WTC11 (cell line): ENCODE data around the gene BACE2. TPM values are rescaled to one million over a fixed set of nuclear protein-coding genes. Genes with fewer than 3 reads are reported as not detected.

Source experiments
- ATAC-seq: fragments of 200-7000 bp; cut with Tn5 transposase; 2 replicates; pipeline ENCODE4 v1.10.0; 2021; ENCODE audit warnings: mild to moderate bottlenecking, moderate library complexity
- CTCF ChIA-PET: fragments of 300-600 bp; sonication (Branson Sonifier 250); formaldehyde crosslinking; loops from one replicate; lab custom pipeline; 2021; ENCODE audit warnings: antibody characterized with exemption; lab: Charles Lee
- POLR2A ChIA-PET: fragments of 350-600 bp; sonication (Branson Sonifier 250); formaldehyde crosslinking; loops from one replicate; lab custom pipeline; 2021; ENCODE audit warnings: antibody characterized with exemption; lab: Charles Lee
- DNase-seq: peaks from one replicate; pipeline ENCODE4 v3.0.0; 2021; ENCODE audit warnings: low spot score
- H3K27ac Mint-ChIP-seq: 2 replicates; pipeline ENCODE4 v1.8.0; 2021; ENCODE audit warnings: mixed read lengths
- H3K27me3 Mint-ChIP-seq: 2 replicates; pipeline ENCODE4 v1.8.0; 2021; ENCODE audit warnings: low read depth, mild to moderate bottlenecking, moderate library complexity, mixed read lengths
- H3K36me3 Mint-ChIP-seq: 2 replicates; pipeline ENCODE4 v1.8.0; 2021; ENCODE audit warnings: mixed read lengths
- H3K4me1 Mint-ChIP-seq: 2 replicates; pipeline ENCODE4 v1.8.0; 2022; ENCODE audit warnings: mixed read lengths
- H3K4me3 Mint-ChIP-seq: 2 replicates; pipeline ENCODE4 v1.8.0; 2021; ENCODE audit warnings: mild to moderate bottlenecking, moderate library complexity, mixed read lengths
- H3K9me3 Mint-ChIP-seq: 2 replicates; pipeline ENCODE4 v1.8.0; 2021; ENCODE audit warnings: mixed read lengths
- ATF2 ChIP-seq: sonication (generic); formaldehyde crosslinking; IDR thresholded peaks from 2 replicates; pipeline ENCODE4 v1.8.1; 2022; ENCODE audit warnings: low read depth, missing genetic modification reagents, borderline replicate concordance
- FOXP4 ChIP-seq: sonication (generic); formaldehyde crosslinking; IDR thresholded peaks from 2 replicates; pipeline ENCODE4 v1.8.0; 2022; ENCODE audit warnings: mild to moderate bottlenecking, missing genetic modification reagents
- HMGA2 ChIP-seq: fragments of 250-450 bp; sonication (Bioruptor Pico); IDR thresholded peaks from 2 replicates; pipeline ENCODE4 v1.4.0; 2021; ENCODE audit warnings: mild to moderate bottlenecking, moderate library complexity
- IRF1 ChIP-seq: sonication (generic); formaldehyde crosslinking; IDR thresholded peaks from 2 replicates; pipeline ENCODE4 v1.8.0; 2023; ENCODE audit warnings: missing genetic modification reagents
- JUN ChIP-seq: sonication (generic); formaldehyde crosslinking; IDR thresholded peaks from 2 replicates; pipeline ENCODE4 v1.8.0; 2023; ENCODE audit warnings: mild to moderate bottlenecking, missing genetic modification reagents
- MYBL2 ChIP-seq: sonication (generic); formaldehyde crosslinking; IDR thresholded peaks from 2 replicates; pipeline ENCODE4 v1.8.1; 2023; ENCODE audit warnings: mild to moderate bottlenecking, moderate library complexity, missing genetic modification reagents
- NFE2L1 ChIP-seq: sonication (generic); formaldehyde crosslinking; IDR thresholded peaks from 2 replicates; pipeline ENCODE4 v1.8.1; 2023; ENCODE audit warnings: missing genetic modification reagents
- NR2C2 ChIP-seq: sonication (generic); formaldehyde crosslinking; IDR thresholded peaks from 2 replicates; pipeline ENCODE4 v1.8.0; 2022; ENCODE audit warnings: mild to moderate bottlenecking, missing genetic modification reagents
- OVOL2 ChIP-seq: fragments of 250-450 bp; sonication (Bioruptor Pico); IDR thresholded peaks from 2 replicates; pipeline ENCODE4 v1.9.0; 2021; ENCODE audit warnings: mild to moderate bottlenecking, borderline replicate concordance
- PRDM15 ChIP-seq: sonication (generic); formaldehyde crosslinking; IDR thresholded peaks from 2 replicates; pipeline ENCODE4 v1.8.0; 2022; ENCODE audit warnings: missing genetic modification reagents
- PREB ChIP-seq: sonication (generic); formaldehyde crosslinking; IDR thresholded peaks from 2 replicates; pipeline ENCODE4 v1.8.1; 2022; ENCODE audit warnings: mild to moderate bottlenecking, missing genetic modification reagents, moderate library complexity, borderline replicate concordance
- SP1 ChIP-seq: sonication (generic); formaldehyde crosslinking; conservative IDR thresholded peaks from 2 replicates; pipeline ENCODE4 v1.8.1; 2022; ENCODE audit warnings: missing genetic modification reagents
- TCF7 ChIP-seq: sonication (generic); formaldehyde crosslinking; IDR thresholded peaks from 2 replicates; pipeline ENCODE4 v1.8.0; 2022; ENCODE audit warnings: mild to moderate bottlenecking, low read depth, missing genetic modification reagents, moderate library complexity
- TP53 ChIP-seq: sonication (generic); formaldehyde crosslinking; IDR thresholded peaks from 2 replicates; pipeline ENCODE4 v1.8.1; 2023; ENCODE audit warnings: mild to moderate bottlenecking, missing genetic modification reagents
- USF1 ChIP-seq: sonication (generic); formaldehyde crosslinking; IDR thresholded peaks from 2 replicates; pipeline ENCODE4 v1.8.0; 2022; ENCODE audit warnings: mild to moderate bottlenecking, missing genetic modification reagents
- ZNF281 ChIP-seq: sonication (generic); formaldehyde crosslinking; IDR thresholded peaks from 2 replicates; pipeline ENCODE4 v1.8.0; 2023; ENCODE audit warnings: mild to moderate bottlenecking, missing genetic modification reagents
- ZNF512 ChIP-seq: sonication (generic); formaldehyde crosslinking; IDR thresholded peaks from 2 replicates; pipeline ENCODE4 v1.8.1; 2022; ENCODE audit warnings: missing genetic modification reagents, borderline replicate concordance
- ZNF532 ChIP-seq: fragments of 250-450 bp; sonication (Bioruptor Pico); IDR thresholded peaks from 2 replicates; pipeline ENCODE4 v1.9.0; 2021; ENCODE audit warnings: mild to moderate bottlenecking, borderline replicate concordance
- total RNA-seq: library from RNA; stranded (reverse); gene quantifications from 3 replicates; pipeline ENCODE4 v1.2.3, GENCODE V29; 2021

Gene BACE2
- total RNA-seq, 1 experiment from 2014 or later = 9.8 TPM

GRCh38 chr21:41164981-41165655 is 2.8 kb upstream of the BACE2 start:
- Mint-ChIP-seq H3K27me3 (peaks cover 54% of the 10 kb centered on the region), H3K4me1 (peaks cover 13% of the 10 kb centered on the region), H3K9me3 (no peaks in the 10 kb centered on the region), H3K4me3 (no peak overlapping the region), H3K36me3 (no peaks in the 10 kb centered on the region), H3K27ac (no peak overlapping the region)
- DNase-seq (no peak), ATAC-seq (no peak)
- no peak for TF ChIP-seq USF1 (CRISPR knock-in tag)
- no peak for TF ChIP-seq ZNF281
- no peak for TF ChIP-seq JUN (CRISPR knock-in tag)
- no peak for TF ChIP-seq NR2C2 (CRISPR knock-in tag)
- TF ChIP-seq PREB (CRISPR knock-in tag) = no peak
- no peak for TF ChIP-seq OVOL2 (CRISPR knock-in tag)
- no peak for TF ChIP-seq FOXP4 (CRISPR knock-in tag)
- TF ChIP-seq ZNF532 (CRISPR knock-in tag) = no peak
- TF ChIP-seq NFE2L1 (CRISPR knock-in tag) = no peak
- no peak for TF ChIP-seq HMGA2 (CRISPR knock-in tag)
- TF ChIP-seq PRDM15 (CRISPR knock-in tag) = no peak
- no peak for TF ChIP-seq MYBL2 (CRISPR knock-in tag)
- no peak for TF ChIP-seq ZNF512 (CRISPR knock-in tag)
- TF ChIP-seq IRF1 (CRISPR knock-in tag) = no peak
- TF ChIP-seq SP1 (CRISPR knock-in tag) = no peak
- TF ChIP-seq TCF7 (CRISPR knock-in tag) = no peak
- TF ChIP-seq TP53 (CRISPR knock-in tag) = no peak
- no peak for TF ChIP-seq ATF2 (CRISPR knock-in tag)
- POLR2A ChIA-PET = no interaction called here
- CTCF ChIA-PET = no interaction called here
